DMS79 treated with DMSO at 0.1 percent for 48 hours (cell line): ENCODE data around the gene PRR30.

Source experiments
- DNase-seq: peaks from one replicate; lab custom pipeline; 2025; lab: John Stamatoyannopoulos, UW

PRR30 gene

GRCh38 chr2:27154488-27154887, 15.3 kb upstream of the PRR30 start:
- DNase-seq = no peak

- DNase-seq = no peak
Observed at GRCh38 chr2:27152796-27153464, 13.7 kb upstream of the PRR30 start.

GRCh38 chr2:27152102-27152795, 13.0 kb upstream of the PRR30 start:
- DNase-seq = no peak

- no peak for DNase-seq
Observed at GRCh38 chr2:27150639-27151230, 11.5 kb upstream of the PRR30 start.

GRCh38 chr2:27149570-27150405, 10.6 kb upstream of the PRR30 start:
- no peak for DNase-seq

- no peak for DNase-seq
Observed at GRCh38 chr2:27148801-27149439, 9.7 kb upstream of the PRR30 start, which contains the start of gene TCF23. TSS of gene TCF23 (plus strand) at chr2:27149004. CDS start at chr2:27149134, 130 bp downstream.

GRCh38 chr2:27147935-27148334, 8.7 kb upstream of the PRR30 start:
- DNase-seq = no peak

- DNase-seq = no peak
Observed at GRCh38 chr2:27145682-27146081, 6.5 kb upstream of the PRR30 start.

- no peak for DNase-seq
Observed at GRCh38 chr2:27143285-27143684, 4.1 kb upstream of the PRR30 start.

- DNase-seq = no peak
Observed at GRCh38 chr2:27138111-27138510, 1.1 kb downstream of the PRR30 start.

- DNase-seq = no peak
Observed at GRCh38 chr2:27137322-27137935, 1.8 kb downstream of the PRR30 start.

GRCh38 chr2:27136751-27137150, 2.5 kb downstream of the PRR30 start:
- no peak for DNase-seq

- no peak for DNase-seq
Observed at GRCh38 chr2:27135478-27135955, 3.7 kb downstream of the PRR30 start.

- DNase-seq = no peak
Observed at GRCh38 chr2:27134781-27135477, 4.3 kb downstream of the PRR30 start.

- DNase-seq = peak; percentile 96
Observed at GRCh38 chr2:27133905-27134780, 5.1 kb downstream of the PRR30 start, which contains the start of gene PREB. TSS of gene PREB (minus strand) at chr2:27134636. CDS start at chr2:27134421, 215 bp downstream.

GRCh38 chr2:27133195-27133875, 5.9 kb downstream of the PRR30 start:
- DNase-seq = no peak

- DNase-seq = no peak
Observed at GRCh38 chr2:27131429-27131828, 7.8 kb downstream of the PRR30 start.

GRCh38 chr2:27130396-27130795, 8.8 kb downstream of the PRR30 start:
- DNase-seq = no peak
